Lower leg skin (tissue), 3 donors: ENCODE data around the gene ZNF232.
"Not testable (repeated sequence)": the region's sequence is repeated elsewhere in the genome, so short reads cannot be mapped to it uniquely, and the experiment has no call there.

Experiments used
- POLR2A ChIP-seq, 2 donors: fragments of 450-650 bp; IDR thresholded peaks; one replicate each; pipeline ENCODE4 v1.6.1; 2016 to 2017; ENCODE audit warnings: antibody characterized with exemption in 2 of 2, mild to moderate bottlenecking in 1 of 2, moderate library complexity in 1 of 2
- TF ChIP-seq, protein P1 (sequence below), 3 donors: fragments of 450-650 bp; IDR thresholded peaks; one replicate each; pipeline ENCODE4 v1.5.1; 2016; ENCODE audit warnings: antibody characterized with exemption in 3 of 3, mild to moderate bottlenecking in 3 of 3, moderate library complexity in 2 of 3

DNA sequence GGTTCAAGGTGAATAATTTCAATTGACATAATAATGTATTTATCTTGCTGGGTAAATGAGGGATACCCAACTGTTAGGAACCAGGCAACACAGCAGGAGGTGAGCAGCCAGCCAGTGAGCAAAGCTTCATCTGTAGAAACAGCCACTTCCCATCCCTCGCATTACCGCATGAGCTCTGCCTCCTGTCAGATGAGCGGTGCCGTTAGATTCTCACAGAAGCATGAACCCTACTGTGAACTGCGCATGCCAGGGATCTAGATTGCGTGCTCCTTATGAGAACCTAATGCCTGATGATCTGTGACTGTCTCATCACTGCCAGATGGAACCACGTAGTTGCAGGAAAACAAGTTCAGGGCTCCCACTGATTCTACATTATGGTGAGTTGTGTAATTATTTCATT, 13.2 kb upstream of the ZNF232 start:
- TF ChIP-seq, protein P1, sequence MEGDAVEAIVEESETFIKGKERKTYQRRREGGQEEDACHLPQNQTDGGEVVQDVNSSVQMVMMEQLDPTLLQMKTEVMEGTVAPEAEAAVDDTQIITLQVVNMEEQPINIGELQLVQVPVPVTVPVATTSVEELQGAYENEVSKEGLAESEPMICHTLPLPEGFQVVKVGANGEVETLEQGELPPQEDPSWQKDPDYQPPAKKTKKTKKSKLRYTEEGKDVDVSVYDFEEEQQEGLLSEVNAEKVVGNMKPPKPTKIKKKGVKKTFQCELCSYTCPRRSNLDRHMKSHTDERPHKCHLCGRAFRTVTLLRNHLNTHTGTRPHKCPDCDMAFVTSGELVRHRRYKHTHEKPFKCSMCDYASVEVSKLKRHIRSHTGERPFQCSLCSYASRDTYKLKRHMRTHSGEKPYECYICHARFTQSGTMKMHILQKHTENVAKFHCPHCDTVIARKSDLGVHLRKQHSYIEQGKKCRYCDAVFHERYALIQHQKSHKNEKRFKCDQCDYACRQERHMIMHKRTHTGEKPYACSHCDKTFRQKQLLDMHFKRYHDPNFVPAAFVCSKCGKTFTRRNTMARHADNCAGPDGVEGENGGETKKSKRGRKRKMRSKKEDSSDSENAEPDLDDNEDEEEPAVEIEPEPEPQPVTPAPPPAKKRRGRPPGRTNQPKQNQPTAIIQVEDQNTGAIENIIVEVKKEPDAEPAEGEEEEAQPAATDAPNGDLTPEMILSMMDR (IDR thresholded peaks at IDR 0.05), result not testable (repeated sequence)
- TF ChIP-seq POLR2A (IDR thresholded peaks at IDR 0.05), result not testable (repeated sequence)
